Smooth muscle cell of the brain vasculature (primary cell): ENCODE results near the gene DRAXIN.

ENCODE experiments used
- DNase-seq: peaks from one replicate; pipeline ENCODE4 v3.0.0-alpha.2; 2012; ENCODE audit warnings: low read depth, low spot score

The DRAXIN gene

GRCh38 chr1:11657654-11658053 is 33.9 kb upstream of the DRAXIN start:
- no peak for DNase-seq

- no peak for DNase-seq
Measured at GRCh38 chr1:11658542-11658941, 33.0 kb upstream of the DRAXIN start.

- DNase-seq: no peak
Measured at GRCh38 chr1:11659748-11660147, 31.8 kb upstream of the DRAXIN start.

GRCh38 chr1:11661103-11661502 is 30.4 kb upstream of the DRAXIN start:
- DNase-seq: no peak

GRCh38 chr1:11664336-11665065 is 27.0 kb upstream of the DRAXIN start:
- no peak for DNase-seq

GRCh38 chr1:11668516-11668915 is 23.0 kb upstream of the DRAXIN start:
- DNase-seq: no peak

GRCh38 chr1:11670747-11671146 is 20.8 kb upstream of the DRAXIN start:
- no peak for DNase-seq

- no peak for DNase-seq
Measured at GRCh38 chr1:11671205-11671543, 20.3 kb upstream of the DRAXIN start.

GRCh38 chr1:11671544-11672286 is 19.8 kb upstream of the DRAXIN start:
- no peak for DNase-seq

- no peak for DNase-seq
Measured at GRCh38 chr1:11673089-11673769, 18.3 kb upstream of the DRAXIN start.

- no peak for DNase-seq
Measured at GRCh38 chr1:11674488-11674887, 17.0 kb upstream of the DRAXIN start.

- no peak for DNase-seq
Measured at GRCh38 chr1:11675325-11675724, 16.2 kb upstream of the DRAXIN start.

- no peak for DNase-seq
Measured at GRCh38 chr1:11676386-11677103, 15.0 kb upstream of the DRAXIN start.

- DNase-seq: no peak
Measured at GRCh38 chr1:11678442-11678841, 13.1 kb upstream of the DRAXIN start.

- no peak for DNase-seq
Measured at GRCh38 chr1:11680270-11681070, 11.0 kb upstream of the DRAXIN start.

GRCh38 chr1:11681071-11681771 is 10.3 kb upstream of the DRAXIN start, which contains the start of gene MAD2L2:
Gene MAD2L2 (minus strand): TSS chr1:11681148. CDS start chr1:11680601, 547 bp downstream.
- peak; percentile 36 for DNase-seq

GRCh38 chr1:11682287-11682771 is 9.2 kb upstream of the DRAXIN start:
- DNase-seq: no peak

- DNase-seq: no peak
Measured at GRCh38 chr1:11682799-11683198, 8.7 kb upstream of the DRAXIN start.

GRCh38 chr1:11684070-11684469 is 7.4 kb upstream of the DRAXIN start:
- DNase-seq: no peak

- no peak for DNase-seq
Measured at GRCh38 chr1:11685210-11685752, 6.2 kb upstream of the DRAXIN start.
